ENCODE measurements around the gene DYNC1I1. TPM values are rescaled to one million over a fixed set of nuclear protein-coding genes. Genes with fewer than 3 reads are reported as not detected.
A peak's percentile ranks its signal among the peaks of the same experiment; 100 is the strongest.

Gene DYNC1I1
- total and polyA plus RNA-seq, 2 donors (not counting 3 experiments of a cell fraction or from before 2014, with no cell fraction given), result 1.8 to 3.6 TPM

DNA sequence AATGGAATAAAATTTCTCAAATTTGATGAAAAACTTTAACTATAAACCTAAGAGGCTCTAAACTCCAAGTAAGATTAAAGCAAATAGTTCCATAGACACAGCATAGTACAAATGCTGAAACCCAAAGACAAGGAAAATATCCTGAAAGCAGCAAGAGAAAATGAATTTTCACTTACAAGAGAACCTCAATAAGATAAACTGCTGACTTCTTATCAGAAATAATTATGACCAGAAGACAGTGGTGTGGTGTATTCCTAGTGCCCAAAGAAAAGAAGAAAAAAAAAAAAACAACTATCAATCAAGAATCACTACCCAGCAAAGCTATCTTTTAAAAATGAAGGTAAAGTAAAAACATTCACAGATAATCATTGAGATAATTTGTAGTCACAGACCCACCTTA lies 106.3 kb downstream of the DYNC1I1 start:
- TF ChIP-seq, protein P1, sequence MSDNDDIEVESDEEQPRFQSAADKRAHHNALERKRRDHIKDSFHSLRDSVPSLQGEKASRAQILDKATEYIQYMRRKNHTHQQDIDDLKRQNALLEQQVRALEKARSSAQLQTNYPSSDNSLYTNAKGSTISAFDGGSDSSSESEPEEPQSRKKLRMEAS (IDR thresholded peaks at IDR 0.05; ENCODE audit: insufficient read depth, insufficient read length), result no peak
- TF ChIP-seq POLR2A (IDR thresholded peaks at IDR 0.05; ENCODE audit: low read depth, low read length), result no peak
- Histone ChIP-seq H3K4me2 (ENCODE audit: insufficient read depth, low read length) (no peak overlapping the region), H3K4me1 (ENCODE audit: control insufficient read depth, extremely low read depth, insufficient read depth, low read length) (peaks cover 16% of the 10 kb centered on the region), H3K27ac (ENCODE audit: insufficient read depth, low read depth, low read length) (no peak overlapping the region), H3K27me3 (ENCODE audit: control insufficient read depth in 2 of 2, insufficient read depth in 2 of 2, low read length in 2 of 2) (no peaks in the 10 kb centered on the region), H3K9me1 (replicated peaks; ENCODE audit: control insufficient read depth, extremely low read depth, insufficient read depth, low read length) (no peaks in the 10 kb centered on the region), H2AFZ (ENCODE audit: low read depth, low read length) (no peak overlapping the region), H4K20me1 (replicated peaks; ENCODE audit: control insufficient read depth, extremely low read depth, insufficient read depth, low read length) (no peaks in the 10 kb centered on the region), H3K9ac (replicated peaks; ENCODE audit: extremely low read depth, insufficient read depth, low read length) (no peak overlapping the region), H3K4me3 (replicated peaks in 1 of 3; ENCODE audit: insufficient read depth in 1 of 3, low read depth in 1 of 3, low read length in 3 of 3) (no peak overlapping the region), H3K9me3 (replicated peaks; ENCODE audit: control insufficient read depth, insufficient read depth, low read length) (no peaks in the 10 kb centered on the region), H3K36me3 (ENCODE audit: control insufficient read depth in 2 of 2, extremely low read depth in 1 of 2, insufficient read depth in 2 of 2, low read length in 2 of 2) (no peaks in the 10 kb centered on the region), H3K79me2 (ENCODE audit: control insufficient read depth, insufficient read depth, low read length) (no peaks in the 10 kb centered on the region)
- FAIRE-seq (no peak), DNase-seq (ENCODE audit: low read depth, low spot score) (no peak)
- ChIA-PET CTCF (interaction anchor here (1.4 to 2.8 kb wide), 2 partner anchors 8 to 84 kb away, joined by 4 to 13 read pairs; no protein-coding TSS in a partner anchor), POLR2A (no interaction called here)
- intact Hi-C loops (cut with micrococcal nuclease) (loop anchor here (5.0 to 10.0 kb wide), 2 partner anchors 281 to 444 kb away; partner anchors contain the start of genes PDK4 and PON2), dilution Hi-C loops (cut with MboI; ENCODE audit: extremely low pct_ligation_motif_present, low sequenced_read_pairs) (no loop called here)
- no TSS peak for BruUV-seq (replicated peaks)

DNA sequence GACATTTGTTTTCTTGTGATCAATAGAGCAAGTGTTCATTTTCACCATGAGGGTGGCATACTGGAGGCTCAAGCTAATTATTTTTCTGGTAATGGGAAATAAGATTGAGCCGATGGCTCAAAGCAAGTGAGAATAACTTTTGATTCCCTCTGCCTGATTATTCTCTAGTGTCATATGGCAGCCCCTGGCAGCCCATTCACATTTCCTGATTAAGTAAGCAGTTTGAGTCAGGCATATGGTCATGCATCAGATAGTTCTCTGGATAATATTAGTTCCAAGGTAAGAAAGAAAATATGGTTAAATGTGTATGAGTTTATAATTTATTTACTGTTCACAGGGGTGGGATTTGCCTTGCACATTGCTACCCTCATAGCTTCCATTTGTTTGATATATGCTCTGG lies 109.2 kb downstream of the DYNC1I1 start:
- dilution Hi-C loops (cut with MboI; ENCODE audit: extremely low pct_ligation_motif_present, low sequenced_read_pairs), result no loop called here
- POLR2A ChIA-PET, result no interaction called here

More for the DNA sequence above, 109.2 kb downstream of the DYNC1I1 start:
- Histone ChIP-seq H3K27ac (ENCODE audit: insufficient read depth, low read depth, low read length) (no peak overlapping the region), H3K9ac (replicated peaks; ENCODE audit: extremely low read depth, insufficient read depth, low read length) (no peak overlapping the region), H3K36me3 (ENCODE audit: control insufficient read depth in 2 of 2, extremely low read depth in 1 of 2, insufficient read depth in 2 of 2, low read length in 2 of 2) (no peaks in the 10 kb centered on the region), H3K27me3 (ENCODE audit: control insufficient read depth in 2 of 2, insufficient read depth in 2 of 2, low read length in 2 of 2) (no peaks in the 10 kb centered on the region), H2AFZ (ENCODE audit: low read depth, low read length) (no peak overlapping the region), H3K9me3 (replicated peaks; ENCODE audit: control insufficient read depth, insufficient read depth, low read length) (no peaks in the 10 kb centered on the region), H3K9me1 (replicated peaks; ENCODE audit: control insufficient read depth, extremely low read depth, insufficient read depth, low read length) (no peaks in the 10 kb centered on the region), H3K79me2 (ENCODE audit: control insufficient read depth, insufficient read depth, low read length) (no peaks in the 10 kb centered on the region), H3K4me2 (ENCODE audit: insufficient read depth, low read length) (no peak overlapping the region), H3K4me3 (replicated peaks in 1 of 3; ENCODE audit: insufficient read depth in 1 of 3, low read depth in 1 of 3, low read length in 3 of 3) (no peak overlapping the region), H3K4me1 (ENCODE audit: control insufficient read depth, extremely low read depth, insufficient read depth, low read length) (peaks cover 8% of the 10 kb centered on the region), H4K20me1 (replicated peaks; ENCODE audit: control insufficient read depth, extremely low read depth, insufficient read depth, low read length) (no peaks in the 10 kb centered on the region)
- FAIRE-seq, result no peak
- peak; percentile 18 for DNase-seq (ENCODE audit: low read depth, low spot score)
- TF ChIP-seq GATA2 (IDR thresholded peaks at IDR 0.05; ENCODE audit: insufficient read depth, insufficient read length, low read depth, low read length) (no peak), JUN (IDR thresholded peaks at IDR 0.05; ENCODE audit: borderline replicate concordance, insufficient read depth, insufficient read length, low read depth) (no peak), MYC (IDR thresholded peaks at IDR 0.05; ENCODE audit: low read depth, low read length) (no peak), CTCF (IDR thresholded peaks at IDR 0.05; ENCODE audit: extremely low read depth in 1 of 2, insufficient read depth in 1 of 2, low read depth in 1 of 2, low read length in 2 of 2) (no peak), EZH2 (IDR thresholded peaks at IDR 0.05; ENCODE audit: borderline replicate concordance, low read depth, low read length, severe bottlenecking) (no peak), POLR2A (IDR thresholded peaks at IDR 0.05; ENCODE audit: low read depth, low read length) (no peak), POLR2AphosphoS5 (IDR thresholded peaks at IDR 0.05; ENCODE audit: insufficient read depth, low read depth, low read length) (no peak), FOS (IDR thresholded peaks at IDR 0.05; ENCODE audit: borderline replicate concordance, insufficient read depth, low read length) (no peak)
- TF ChIP-seq, protein P1 (IDR thresholded peaks at IDR 0.05; ENCODE audit: insufficient read depth, insufficient read length), result no peak
- no TSS peak for BruUV-seq (replicated peaks)
- intact Hi-C loops (cut with micrococcal nuclease), result no loop called here
- CTCF ChIA-PET, result interaction anchor here (0.9 to 2.8 kb wide), 3 partner anchors 11 to 158 kb away, joined by 3 to 13 read pairs (median 5); no protein-coding TSS in a partner anchor
